T-helper 1 cell treated with Interleukin-12 subunit alpha and Interleukin-12 subunit beta and Interleukin-4 antibody, amounts not matched to agents 30 ng/mL and 1 ng/mL, for 36 hours (primary cell): ENCODE data around the gene LRP1B. TPM values are rescaled to one million over a fixed set of nuclear protein-coding genes. Genes with fewer than 3 reads are reported as not detected.
"Not testable (repeated sequence)": the region's sequence is repeated elsewhere in the genome, so short reads cannot be mapped to it uniquely, and the experiment has no call there.

Source experiments
- intact Hi-C: fragments of 100-400 bp; cut with micrococcal nuclease; formaldehyde crosslinking; loops from one replicate; pipeline ENCODE4 v1.15.1; 2024
- total RNA-seq: library from RNA; stranded (reverse); gene quantifications from 2 replicates; pipeline ENCODE4 v1.2.3, GENCODE V29; 2022

LRP1B gene
- total RNA-seq, 1 donor from 2014 or later: not detected

- intact Hi-C loops: no loop called here
Measured at GRCh38 chr2:140491876-140492275, 1638.9 kb downstream of the LRP1B start.

- intact Hi-C loops: no loop called here
Measured at GRCh38 chr2:140489193-140489592, 1641.6 kb downstream of the LRP1B start.

- intact Hi-C loops: no loop called here
Measured at GRCh38 chr2:140481136-140481535, 1649.7 kb downstream of the LRP1B start.

- intact Hi-C loops: no loop called here
Measured at GRCh38 chr2:140473851-140474250, 1657.0 kb downstream of the LRP1B start.

- intact Hi-C loops: no loop called here
Measured at GRCh38 chr2:140472676-140473075, 1658.1 kb downstream of the LRP1B start.

- intact Hi-C loops: no loop called here
Measured at GRCh38 chr2:140465301-140465700, 1665.5 kb downstream of the LRP1B start.

- intact Hi-C loops: no loop called here
Measured at GRCh38 chr2:140462990-140463389, 1667.8 kb downstream of the LRP1B start.

- intact Hi-C loops: no loop called here
Measured at GRCh38 chr2:140457483-140457882, 1673.3 kb downstream of the LRP1B start.

- intact Hi-C loops: no loop called here
Measured at GRCh38 chr2:140455315-140455714, 1675.5 kb downstream of the LRP1B start.

GRCh38 chr2:140454717-140455116 lies 1676.1 kb downstream of the LRP1B start:
- intact Hi-C loops: no loop called here

- intact Hi-C loops: no loop called here
Measured at GRCh38 chr2:140451324-140451723, 1679.5 kb downstream of the LRP1B start.

GRCh38 chr2:140442319-140442718 lies 1688.5 kb downstream of the LRP1B start:
- intact Hi-C loops: no loop called here

GRCh38 chr2:140440815-140441214 lies 1690.0 kb downstream of the LRP1B start:
- intact Hi-C loops: no loop called here

GRCh38 chr2:140436936-140437335 lies 1693.9 kb downstream of the LRP1B start:
- intact Hi-C loops: no loop called here

GRCh38 chr2:140427033-140427432 lies 1703.8 kb downstream of the LRP1B start:
- intact Hi-C loops: not testable (repeated sequence)

- intact Hi-C loops: no loop called here
Measured at GRCh38 chr2:140424471-140424870, 1706.3 kb downstream of the LRP1B start.

- intact Hi-C loops: no loop called here
Measured at GRCh38 chr2:140422759-140423158, 1708.1 kb downstream of the LRP1B start.

- intact Hi-C loops: no loop called here
Measured at GRCh38 chr2:140417504-140417903, 1713.3 kb downstream of the LRP1B start.

GRCh38 chr2:140416577-140416976 lies 1714.2 kb downstream of the LRP1B start:
- intact Hi-C loops: no loop called here

GRCh38 chr2:140415035-140415434 lies 1715.8 kb downstream of the LRP1B start:
- intact Hi-C loops: not testable (repeated sequence)

- intact Hi-C loops: no loop called here
Measured at GRCh38 chr2:140410695-140411094, 1720.1 kb downstream of the LRP1B start.

- intact Hi-C loops: no loop called here
Measured at GRCh38 chr2:140401056-140401455, 1729.8 kb downstream of the LRP1B start.

GRCh38 chr2:140392824-140393223 lies 1738.0 kb downstream of the LRP1B start:
- intact Hi-C loops: no loop called here

GRCh38 chr2:140384946-140385345 lies 1745.9 kb downstream of the LRP1B start:
- intact Hi-C loops: no loop called here
